ENCODE measurements around the gene AEBP1. TPM values are rescaled to one million over a fixed set of nuclear protein-coding genes. Genes with fewer than 3 reads are reported as not detected.

Gene AEBP1
- total and polyA plus RNA-seq, 2 experiments from 2014 or later = 15.1 to 42.0 TPM

DNA sequence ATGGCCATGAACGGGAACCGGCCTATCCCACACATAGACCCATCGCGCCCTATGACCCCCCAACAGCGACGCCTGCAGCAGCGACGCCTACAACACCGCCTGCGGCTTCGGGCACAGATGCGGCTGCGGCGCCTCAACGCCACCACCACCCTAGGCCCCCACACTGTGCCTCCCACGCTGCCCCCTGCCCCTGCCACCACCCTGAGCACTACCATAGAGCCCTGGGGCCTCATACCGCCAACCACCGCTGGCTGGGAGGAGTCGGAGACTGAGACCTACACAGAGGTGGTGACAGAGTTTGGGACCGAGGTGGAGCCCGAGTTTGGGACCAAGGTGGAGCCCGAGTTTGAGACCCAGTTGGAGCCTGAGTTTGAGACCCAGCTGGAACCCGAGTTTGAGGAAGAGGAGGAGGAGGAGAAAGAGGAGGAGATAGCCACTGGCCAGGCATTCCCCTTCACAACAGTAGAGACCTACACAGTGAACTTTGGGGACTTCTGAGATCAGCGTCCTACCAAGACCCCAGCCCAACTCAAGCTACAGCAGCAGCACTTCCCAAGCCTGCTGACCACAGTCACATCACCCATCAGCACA, 9.7 kb downstream of the AEBP1 start (continued):
- TF ChIP-seq, protein P1, sequence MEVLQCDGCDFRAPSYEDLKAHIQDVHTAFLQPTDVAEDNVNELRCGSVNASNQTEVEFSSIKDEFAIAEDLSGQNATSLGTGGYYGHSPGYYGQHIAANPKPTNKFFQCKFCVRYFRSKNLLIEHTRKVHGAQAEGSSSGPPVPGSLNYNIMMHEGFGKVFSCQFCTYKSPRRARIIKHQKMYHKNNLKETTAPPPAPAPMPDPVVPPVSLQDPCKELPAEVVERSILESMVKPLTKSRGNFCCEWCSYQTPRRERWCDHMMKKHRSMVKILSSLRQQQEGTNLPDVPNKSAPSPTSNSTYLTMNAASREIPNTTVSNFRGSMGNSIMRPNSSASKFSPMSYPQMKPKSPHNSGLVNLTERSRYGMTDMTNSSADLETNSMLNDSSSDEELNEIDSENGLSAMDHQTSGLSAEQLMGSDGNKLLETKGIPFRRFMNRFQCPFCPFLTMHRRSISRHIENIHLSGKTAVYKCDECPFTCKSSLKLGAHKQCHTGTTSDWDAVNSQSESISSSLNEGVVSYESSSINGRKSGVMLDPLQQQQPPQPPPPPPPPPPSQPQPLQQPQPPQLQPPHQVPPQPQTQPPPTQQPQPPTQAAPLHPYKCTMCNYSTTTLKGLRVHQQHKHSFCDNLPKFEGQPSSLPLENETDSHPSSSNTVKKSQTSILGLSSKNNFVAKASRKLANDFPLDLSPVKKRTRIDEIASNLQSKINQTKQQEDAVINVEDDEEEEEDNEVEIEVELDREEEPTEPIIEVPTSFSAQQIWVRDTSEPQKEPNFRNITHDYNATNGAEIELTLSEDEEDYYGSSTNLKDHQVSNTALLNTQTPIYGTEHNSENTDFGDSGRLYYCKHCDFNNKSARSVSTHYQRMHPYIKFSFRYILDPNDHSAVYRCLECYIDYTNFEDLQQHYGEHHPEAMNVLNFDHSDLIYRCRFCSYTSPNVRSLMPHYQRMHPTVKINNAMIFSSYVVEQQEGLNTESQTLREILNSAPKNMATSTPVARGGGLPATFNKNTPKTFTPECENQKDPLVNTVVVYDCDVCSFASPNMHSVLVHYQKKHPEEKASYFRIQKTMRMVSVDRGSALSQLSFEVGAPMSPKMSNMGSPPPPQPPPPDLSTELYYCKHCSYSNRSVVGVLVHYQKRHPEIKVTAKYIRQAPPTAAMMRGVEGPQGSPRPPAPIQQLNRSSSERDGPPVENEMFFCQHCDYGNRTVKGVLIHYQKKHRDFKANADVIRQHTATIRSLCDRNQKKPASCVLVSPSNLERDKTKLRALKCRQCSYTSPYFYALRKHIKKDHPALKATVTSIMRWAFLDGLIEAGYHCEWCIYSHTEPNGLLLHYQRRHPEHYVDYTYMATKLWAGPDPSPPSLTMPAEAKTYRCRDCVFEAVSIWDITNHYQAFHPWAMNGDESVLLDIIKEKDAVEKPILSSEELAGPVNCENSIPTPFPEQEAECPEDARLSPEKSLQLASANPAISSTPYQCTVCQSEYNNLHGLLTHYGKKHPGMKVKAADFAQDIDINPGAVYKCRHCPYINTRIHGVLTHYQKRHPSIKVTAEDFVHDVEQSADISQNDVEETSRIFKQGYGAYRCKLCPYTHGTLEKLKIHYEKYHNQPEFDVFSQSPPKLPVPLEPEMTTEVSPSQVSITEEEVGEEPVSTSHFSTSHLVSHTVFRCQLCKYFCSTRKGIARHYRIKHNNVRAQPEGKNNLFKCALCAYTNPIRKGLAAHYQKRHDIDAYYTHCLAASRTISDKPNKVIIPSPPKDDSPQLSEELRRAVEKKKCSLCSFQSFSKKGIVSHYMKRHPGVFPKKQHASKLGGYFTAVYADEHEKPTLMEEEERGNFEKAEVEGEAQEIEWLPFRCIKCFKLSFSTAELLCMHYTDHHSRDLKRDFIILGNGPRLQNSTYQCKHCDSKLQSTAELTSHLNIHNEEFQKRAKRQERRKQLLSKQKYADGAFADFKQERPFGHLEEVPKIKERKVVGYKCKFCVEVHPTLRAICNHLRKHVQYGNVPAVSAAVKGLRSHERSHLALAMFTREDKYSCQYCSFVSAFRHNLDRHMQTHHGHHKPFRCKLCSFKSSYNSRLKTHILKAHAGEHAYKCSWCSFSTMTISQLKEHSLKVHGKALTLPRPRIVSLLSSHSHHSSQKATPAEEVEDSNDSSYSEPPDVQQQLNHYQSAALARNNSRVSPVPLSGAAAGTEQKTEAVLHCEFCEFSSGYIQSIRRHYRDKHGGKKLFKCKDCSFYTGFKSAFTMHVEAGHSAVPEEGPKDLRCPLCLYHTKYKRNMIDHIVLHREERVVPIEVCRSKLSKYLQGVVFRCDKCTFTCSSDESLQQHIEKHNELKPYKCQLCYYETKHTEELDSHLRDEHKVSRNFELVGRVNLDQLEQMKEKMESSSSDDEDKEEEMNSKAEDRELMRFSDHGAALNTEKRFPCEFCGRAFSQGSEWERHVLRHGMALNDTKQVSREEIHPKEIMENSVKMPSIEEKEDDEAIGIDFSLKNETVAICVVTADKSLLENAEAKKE (CRISPR knock-in tag; IDR thresholded peaks at IDR 0.05) = no peak
- TF ChIP-seq ZNF331 (CRISPR knock-in tag; IDR thresholded peaks at IDR 0.05; ENCODE audit: low read depth) = no peak

DNA sequence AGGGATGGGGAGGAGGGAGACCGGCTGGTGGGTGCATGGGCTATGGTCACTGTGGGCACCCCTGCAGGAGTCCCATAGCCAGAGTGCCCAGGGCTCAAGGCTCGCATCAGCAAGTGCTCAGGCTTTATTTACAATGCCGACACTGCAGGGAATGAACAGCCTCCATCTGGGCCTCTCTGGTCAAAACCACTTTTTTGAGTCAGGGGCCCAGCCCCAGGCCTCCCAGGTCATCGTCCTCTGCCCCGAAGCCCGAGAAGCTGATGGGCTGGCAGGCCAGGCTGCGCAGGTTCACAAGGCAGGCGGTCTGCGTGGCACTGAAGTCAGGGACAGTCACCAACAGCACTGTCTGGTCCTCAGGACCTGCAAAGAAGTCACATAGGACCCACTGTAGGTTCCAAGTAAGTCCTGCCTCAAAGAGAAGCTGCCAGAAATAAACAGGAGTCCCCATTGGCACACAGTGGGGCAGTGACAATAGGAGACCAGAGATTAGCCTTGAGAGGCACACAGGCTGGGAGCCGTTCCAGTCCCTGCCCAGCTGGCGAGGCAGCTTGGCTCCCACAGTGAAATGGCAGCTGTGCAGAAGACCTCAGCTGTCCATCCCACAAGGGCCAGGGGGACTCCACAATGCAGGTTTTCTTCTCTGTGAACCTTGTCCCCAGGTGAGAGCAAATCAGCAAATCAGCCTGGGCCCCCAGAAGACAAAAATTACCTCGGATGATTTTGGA, 10.6 kb downstream of the AEBP1 start:
- no peak overlapping the region for H2AFZ ChIP-seq
- H3K27me3 ChIP-seq (ENCODE audit: insufficient read depth) = no peaks in the 10 kb centered on the region
- TF ChIP-seq ZNF331 (CRISPR knock-in tag; IDR thresholded peaks at IDR 0.05; ENCODE audit: low read depth) (no peak), JUNB (IDR thresholded peaks at IDR 0.05; ENCODE audit: unreplicated experiment) (no peak), ZNF114 (CRISPR knock-in tag; IDR thresholded peaks at IDR 0.05) (no peak)
- TF ChIP-seq, protein P2, sequence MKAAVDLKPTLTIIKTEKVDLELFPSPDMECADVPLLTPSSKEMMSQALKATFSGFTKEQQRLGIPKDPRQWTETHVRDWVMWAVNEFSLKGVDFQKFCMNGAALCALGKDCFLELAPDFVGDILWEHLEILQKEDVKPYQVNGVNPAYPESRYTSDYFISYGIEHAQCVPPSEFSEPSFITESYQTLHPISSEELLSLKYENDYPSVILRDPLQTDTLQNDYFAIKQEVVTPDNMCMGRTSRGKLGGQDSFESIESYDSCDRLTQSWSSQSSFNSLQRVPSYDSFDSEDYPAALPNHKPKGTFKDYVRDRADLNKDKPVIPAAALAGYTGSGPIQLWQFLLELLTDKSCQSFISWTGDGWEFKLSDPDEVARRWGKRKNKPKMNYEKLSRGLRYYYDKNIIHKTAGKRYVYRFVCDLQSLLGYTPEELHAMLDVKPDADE (IDR thresholded peaks at IDR 0.05) = no peak
- TF ChIP-seq, protein P3, sequence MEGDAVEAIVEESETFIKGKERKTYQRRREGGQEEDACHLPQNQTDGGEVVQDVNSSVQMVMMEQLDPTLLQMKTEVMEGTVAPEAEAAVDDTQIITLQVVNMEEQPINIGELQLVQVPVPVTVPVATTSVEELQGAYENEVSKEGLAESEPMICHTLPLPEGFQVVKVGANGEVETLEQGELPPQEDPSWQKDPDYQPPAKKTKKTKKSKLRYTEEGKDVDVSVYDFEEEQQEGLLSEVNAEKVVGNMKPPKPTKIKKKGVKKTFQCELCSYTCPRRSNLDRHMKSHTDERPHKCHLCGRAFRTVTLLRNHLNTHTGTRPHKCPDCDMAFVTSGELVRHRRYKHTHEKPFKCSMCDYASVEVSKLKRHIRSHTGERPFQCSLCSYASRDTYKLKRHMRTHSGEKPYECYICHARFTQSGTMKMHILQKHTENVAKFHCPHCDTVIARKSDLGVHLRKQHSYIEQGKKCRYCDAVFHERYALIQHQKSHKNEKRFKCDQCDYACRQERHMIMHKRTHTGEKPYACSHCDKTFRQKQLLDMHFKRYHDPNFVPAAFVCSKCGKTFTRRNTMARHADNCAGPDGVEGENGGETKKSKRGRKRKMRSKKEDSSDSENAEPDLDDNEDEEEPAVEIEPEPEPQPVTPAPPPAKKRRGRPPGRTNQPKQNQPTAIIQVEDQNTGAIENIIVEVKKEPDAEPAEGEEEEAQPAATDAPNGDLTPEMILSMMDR (conservative IDR thresholded peaks at IDR 0.05; ENCODE audit: low read depth in 2 of 2) = no peak
- Mint-ChIP-seq H3K27me3 (ENCODE audit: insufficient read depth, low read depth, poor library complexity) (peaks cover 15% of the 10 kb centered on the region), H3K9me3 (no peaks in the 10 kb centered on the region; the same call in 2 of the 3 replicates), H3K27ac (no peak overlapping the region; the same call in 1 of the 2 replicates), H3K4me1 (peaks cover 6% of the 10 kb centered on the region; the same call in 2 of the 3 replicates), H3K36me3 (ENCODE audit: low read depth) (peaks cover 59% of the 10 kb centered on the region), H3K4me3 (no peak overlapping the region)
- DNase-seq (ENCODE audit: low spot score) = no peak
- H3F3A ChIP-seq (replicated peaks; ENCODE audit: low read depth) = 0 out of 2 replicates have a peak, but pooled peaks cover 2% of the 10 kb centered on the region
- no peaks in the 10 kb centered on the region for H3K9me2 ChIP-seq (ENCODE audit: insufficient read depth)
- H3K4me1 ChIP-seq (ENCODE audit: insufficient read depth) = no peaks in the 10 kb centered on the region
- no peaks in the 10 kb centered on the region for H3K36me3 ChIP-seq (ENCODE audit: insufficient read depth)
- H3K4me3 ChIP-seq = no peak overlapping the region
- ATAC-seq = no peak
- peaks cover 3% of the 10 kb centered on the region for H4K20me1 ChIP-seq (replicated peaks; ENCODE audit: insufficient read depth)
- H3K27ac ChIP-seq (ENCODE audit: low read depth) = no peak overlapping the region
- no peaks in the 10 kb centered on the region for H3K79me2 ChIP-seq (replicated peaks; ENCODE audit: insufficient read depth)
- no peak overlapping the region for H3K4me2 ChIP-seq
